HG03103 (cell line): Measurements from ENCODE around the gene CYBC1.

Experiments
- ATAC-seq: cut with Tn5 transposase; IDR thresholded peaks from one replicate; pipeline ENCODE4 v1.9.1; 2021; ENCODE audit warnings: low read depth; ENCODE audit not compliant: unreplicated experiment

Gene CYBC1

DNA sequence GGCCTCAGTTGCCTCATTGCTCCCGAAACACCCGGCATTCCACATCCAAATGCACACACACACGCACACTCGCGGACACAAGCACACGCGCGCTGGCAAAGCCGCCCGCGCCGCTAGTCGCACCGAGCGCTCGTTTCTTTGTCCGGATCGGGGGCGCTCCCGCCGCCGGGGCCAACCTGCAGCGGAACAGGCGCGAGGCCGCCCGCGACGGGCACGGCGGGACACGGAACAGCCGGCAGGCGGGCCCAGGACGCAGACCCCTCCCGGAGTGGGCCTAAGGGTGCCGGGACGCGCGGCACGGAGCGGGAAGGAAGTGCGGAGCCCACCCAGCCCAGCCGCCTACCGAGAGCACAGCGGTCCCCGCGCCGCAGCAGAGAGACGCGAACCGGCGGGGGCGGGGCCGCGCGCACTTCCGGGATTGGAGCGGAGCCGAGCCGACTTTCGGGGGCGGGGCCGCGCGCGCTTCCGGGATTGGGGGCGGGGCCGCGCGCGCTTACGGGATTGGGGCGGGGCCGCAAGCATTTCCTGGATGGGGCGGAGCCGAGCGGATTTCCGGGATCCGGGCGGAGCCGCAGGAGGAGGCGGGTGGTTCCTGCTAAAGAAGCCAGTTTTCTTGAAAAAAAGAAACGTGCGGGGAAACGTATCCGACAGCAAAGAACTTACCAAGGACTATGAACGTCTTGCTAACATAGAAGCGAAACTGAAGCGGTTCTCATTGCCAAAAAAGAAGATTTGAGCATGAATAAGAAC lies at the start of gene CYBC1:
TSS of gene CYBC1 (minus strand) at position 396 of the 750 bp plus-strand sequence. CDS start 1,498 bp downstream, outside the sequence.
- ATAC-seq, result peak; percentile 50

DNA sequence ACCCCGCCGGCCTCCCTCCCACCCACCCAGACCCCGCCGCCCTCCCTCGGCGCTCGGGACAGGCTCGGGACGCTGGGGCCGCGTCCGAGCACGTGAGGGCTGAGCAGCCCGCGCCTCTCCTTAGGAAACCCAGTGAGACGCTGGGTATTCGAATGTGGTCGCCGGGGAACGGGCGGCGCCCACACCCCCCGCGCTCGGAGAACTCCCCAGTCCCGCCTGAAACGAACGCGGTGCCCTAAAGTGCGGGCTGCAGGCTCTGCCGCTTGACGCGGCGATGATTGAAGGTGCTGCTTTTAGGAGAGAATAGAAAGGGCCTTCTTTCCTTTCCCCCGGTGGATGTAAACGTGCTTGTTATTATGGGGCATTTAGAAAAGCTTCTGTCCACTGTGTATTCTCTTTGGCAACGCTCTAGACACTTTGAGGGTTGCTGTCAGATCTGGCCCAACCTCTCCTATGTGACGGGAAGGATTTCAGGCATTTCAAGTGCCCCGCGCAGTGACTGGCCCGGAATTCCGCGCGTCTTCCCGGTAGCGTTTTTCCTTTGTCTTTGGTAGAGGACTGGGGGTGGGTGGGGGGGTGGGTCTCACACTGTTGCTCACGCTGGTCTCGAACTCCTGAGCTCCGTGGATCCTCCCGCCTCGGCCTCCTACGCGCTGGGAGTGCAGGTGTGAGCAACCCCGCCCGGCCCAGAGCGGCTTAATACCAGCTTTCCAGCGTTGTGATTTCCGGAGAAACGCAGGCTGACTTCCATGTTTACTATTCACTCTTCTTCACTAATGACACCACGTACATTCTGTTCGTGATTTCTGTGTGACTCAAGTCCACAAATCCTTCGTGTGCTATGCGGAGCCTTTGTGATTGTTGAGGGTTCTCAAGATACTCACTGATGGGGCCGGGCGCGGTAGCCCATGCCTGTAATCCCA lies 47.2 kb upstream of the CYBC1 start:
- ATAC-seq, result no peak

DNA sequence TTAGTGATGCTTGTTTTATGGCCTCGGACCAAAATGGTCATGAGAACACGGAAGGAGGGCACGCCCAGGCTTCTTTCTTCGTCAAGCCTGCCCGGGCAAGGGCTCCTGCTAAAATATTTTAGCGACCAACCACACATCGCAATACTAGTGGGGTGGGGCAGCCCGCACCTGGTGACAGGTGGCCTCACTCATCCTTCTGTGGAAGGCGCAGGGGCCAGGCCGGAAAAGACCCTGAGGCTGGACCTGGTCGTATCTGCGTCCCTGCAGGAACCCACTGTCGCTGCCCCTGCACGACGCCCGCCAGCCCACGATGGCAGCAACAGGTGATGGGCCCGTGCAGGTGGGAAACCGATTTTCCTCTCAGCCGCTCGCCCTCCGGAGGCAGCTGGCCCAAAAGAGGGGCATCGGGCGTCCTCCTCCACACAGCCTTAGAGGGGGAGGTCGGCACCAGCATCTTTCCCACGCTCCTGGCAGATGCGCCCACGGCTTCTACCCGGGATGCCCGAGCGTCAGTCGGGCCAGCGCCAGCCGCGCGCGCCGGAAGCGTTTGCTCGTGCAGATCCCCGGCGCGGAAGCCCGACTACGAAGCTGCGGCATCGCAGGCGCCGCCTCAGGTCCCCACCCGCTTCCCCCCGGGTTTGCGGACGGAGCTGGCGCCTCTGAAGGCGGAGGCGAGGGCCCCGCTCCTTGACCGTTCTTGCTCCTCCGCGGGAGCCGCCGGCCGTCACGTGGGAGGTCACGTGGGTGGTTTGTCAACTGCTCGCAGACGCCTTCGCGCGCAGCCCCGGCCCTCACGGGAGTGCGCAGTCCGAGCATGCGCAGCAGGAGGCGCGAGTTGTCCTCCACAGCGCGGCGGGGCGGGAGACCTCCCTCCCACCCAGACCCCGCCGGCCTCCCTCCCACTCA lies 46.2 kb upstream of the CYBC1 start:
- ATAC-seq, result no peak

DNA sequence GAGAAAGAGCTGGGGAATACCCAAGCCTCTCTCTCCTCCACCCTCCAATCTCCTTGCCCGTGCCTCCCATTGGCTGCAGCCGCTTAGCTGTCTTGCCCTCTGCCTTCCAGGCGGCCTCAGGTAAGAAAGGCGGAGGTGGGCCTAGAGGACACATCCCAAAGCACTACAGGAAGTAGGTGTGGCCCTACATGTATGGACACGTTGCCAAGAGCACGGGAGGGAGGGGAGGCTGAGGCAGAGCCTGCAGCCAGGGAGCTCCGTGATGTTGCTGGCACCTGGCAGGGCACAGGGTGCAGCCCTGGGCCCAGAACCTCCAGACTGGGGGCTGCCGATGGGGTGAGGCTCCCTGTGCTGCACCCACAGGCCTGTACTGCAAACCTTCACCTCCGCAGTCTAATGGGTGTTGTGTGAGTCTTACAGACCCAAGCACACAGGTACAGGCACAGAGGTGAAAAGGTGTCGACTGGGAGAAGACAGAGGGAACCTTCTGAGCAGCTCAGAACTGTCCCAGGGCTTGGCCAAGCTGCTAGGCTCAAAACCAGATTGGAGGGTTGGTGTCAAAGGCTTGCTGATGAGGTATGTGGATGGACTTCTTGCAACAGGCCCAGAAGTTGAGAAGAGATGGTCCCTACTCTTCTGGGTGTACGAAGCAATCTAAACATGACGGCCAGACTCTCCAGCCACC lies 45.4 kb upstream of the CYBC1 start:
- no peak for ATAC-seq

DNA sequence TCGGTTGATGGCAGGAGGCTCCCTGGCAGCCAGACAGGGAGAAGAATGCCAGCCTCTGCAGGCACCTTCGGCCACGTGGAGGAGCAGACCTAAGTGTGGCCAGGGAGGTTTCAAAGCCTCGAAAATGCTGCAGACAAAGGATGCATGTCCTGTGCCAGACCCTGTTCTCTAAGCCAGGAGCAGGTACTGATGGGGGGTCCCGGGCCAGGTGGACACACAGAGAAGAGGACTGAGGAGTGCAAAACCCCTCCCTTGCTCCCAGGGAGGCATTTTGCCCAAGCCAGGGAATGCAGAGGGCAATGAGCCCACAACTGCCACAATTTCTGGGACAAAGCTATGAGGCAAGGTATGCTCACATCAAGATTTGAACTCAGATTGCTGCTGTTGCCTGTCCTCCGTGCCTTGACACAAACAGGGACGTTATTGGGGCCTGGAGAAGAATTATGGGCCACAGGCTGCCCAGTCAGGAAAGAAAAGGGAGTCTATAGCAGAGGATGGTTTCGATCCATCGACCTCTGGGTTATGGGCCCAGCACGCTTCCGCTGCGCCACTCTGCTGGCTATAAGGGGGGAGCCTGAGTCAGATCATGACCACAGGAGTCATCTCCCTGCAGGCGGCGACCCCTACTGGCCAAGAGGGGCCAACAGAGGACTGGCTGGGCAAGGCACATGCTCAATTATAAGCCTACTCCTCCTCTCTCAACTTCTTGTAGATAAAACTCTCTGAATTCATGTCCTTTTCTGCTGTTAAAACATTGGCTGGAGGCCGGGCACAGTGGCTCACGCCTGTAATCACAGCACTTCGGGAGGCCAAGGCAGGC lies 43.9 kb upstream of the CYBC1 start:
- peak; percentile 52 for ATAC-seq

DNA sequence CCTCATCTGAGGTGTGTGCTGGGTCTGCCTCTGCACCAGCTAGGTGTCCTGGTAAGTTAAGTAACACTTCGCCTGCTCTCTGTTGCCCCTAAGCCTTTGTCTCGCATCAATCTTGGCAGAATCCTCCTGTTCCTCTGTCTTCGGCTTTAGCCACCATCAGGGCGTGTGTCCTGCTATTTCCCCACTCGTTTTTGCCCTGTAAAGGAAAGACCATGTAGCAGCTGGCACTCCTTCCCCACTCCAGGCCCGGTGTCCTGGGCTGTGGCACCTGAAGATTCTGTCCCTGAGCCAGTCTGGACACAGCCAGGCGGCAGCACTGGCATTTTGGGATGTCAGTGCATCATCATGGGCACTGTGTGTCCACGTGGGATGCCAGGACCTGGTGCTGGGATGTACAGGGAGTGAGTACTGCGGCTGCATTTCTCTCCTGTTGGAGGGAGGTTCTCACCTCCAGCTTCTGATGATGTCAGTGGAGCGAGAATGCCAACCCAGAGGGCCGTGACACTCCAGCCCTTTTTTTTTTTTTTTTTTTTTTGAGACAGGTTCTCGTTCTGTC lies 42.8 kb upstream of the CYBC1 start:
- ATAC-seq, result no peak

DNA sequence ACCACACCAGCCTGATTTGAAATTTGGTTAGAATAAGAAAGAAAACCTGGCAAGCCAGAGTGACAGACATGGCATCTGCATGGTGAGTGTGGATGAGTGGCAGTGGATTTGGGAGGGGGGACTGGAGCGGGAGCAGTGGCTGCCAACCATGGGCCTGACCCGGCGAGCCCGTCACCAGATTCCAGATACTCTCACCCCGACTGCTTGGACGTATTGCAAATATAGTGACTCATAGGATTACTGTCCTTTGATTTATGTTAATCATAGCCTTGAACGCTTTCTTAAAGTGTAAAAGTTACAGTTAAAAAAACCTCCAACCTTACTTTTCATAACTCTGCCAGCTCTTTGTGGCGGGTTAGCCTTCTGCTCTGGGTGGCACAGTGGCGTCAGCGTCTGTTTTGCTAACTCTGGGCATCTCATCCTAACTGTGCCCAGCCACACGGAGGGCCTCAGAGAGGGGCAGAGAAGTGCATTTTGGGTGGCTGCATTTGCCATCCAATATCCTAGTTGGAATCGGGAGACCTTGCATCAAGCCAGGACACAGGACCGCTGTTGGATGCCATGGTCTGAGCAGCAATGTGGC lies 42.2 kb upstream of the CYBC1 start:
- ATAC-seq, result no peak

DNA sequence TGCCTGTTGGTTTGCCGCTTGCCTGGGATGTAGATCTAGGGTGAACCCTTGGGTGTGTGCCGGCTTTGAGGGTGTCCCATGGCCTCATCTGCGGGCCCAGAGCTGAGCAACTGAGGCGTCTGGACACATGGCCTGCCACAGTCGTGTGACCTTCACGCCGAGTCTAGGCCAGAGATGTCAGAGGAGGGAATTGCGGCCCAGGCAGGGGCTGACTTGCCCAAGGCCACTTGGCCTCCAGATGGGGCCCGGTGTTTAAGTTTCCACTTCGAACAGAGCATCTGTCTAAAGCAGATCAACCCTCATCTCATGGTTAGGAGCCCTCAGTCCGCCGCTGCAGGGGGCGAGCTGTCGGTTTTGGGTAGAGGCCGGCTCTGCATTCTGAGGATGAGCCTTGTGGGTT lies 41.0 kb upstream of the CYBC1 start:
- no peak for ATAC-seq

DNA sequence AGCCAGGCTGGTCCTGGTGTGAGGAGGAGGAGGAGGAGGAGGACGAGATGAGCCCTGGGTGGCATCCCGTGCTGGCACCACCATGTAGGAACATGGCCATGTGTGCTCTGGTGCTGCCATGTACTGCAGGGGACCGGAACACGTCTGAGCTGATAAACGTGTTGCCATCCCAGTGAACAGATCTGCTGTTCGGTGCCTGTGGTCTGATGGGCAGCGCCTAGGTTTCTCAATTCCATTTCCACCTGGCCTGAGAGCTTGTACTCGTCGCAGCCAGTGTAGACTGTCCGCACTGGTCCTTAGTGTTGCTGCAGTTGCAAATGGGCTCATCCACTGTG lies 40.6 kb upstream of the CYBC1 start:
- no peak for ATAC-seq

DNA sequence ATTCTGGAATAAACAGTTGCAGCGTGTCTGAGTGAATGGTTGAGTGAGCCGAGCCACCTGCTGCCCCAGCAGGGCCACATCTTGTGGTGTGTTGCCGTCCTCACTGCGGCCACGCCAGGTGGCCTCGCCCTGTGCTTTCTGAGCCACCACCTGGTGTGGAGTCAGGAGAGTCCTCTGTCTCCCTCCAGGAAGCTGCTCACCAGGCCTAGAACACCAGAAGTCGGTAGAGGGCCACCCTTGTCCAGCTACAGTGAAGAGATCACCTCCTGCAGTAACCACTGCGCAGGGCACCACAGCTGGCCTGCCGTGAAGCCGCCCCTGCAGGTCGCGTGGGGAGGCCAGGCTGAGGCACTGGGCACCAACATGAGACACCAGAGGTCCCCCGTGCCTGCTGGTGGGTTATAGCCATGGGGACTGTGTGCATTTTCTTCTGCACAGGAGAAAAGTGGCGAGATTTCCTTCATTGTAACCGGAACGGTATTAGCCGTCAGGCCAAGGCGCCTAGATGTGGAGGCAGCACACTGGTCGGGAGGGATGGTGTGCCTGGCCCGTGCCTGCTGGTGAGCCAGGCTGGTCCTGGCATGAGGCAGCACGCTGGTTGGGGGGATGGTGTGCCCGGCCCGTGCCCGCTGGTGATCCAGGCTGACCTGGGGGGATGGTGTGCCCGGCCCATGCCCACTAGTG lies 40.1 kb upstream of the CYBC1 start:
- no peak for ATAC-seq

DNA sequence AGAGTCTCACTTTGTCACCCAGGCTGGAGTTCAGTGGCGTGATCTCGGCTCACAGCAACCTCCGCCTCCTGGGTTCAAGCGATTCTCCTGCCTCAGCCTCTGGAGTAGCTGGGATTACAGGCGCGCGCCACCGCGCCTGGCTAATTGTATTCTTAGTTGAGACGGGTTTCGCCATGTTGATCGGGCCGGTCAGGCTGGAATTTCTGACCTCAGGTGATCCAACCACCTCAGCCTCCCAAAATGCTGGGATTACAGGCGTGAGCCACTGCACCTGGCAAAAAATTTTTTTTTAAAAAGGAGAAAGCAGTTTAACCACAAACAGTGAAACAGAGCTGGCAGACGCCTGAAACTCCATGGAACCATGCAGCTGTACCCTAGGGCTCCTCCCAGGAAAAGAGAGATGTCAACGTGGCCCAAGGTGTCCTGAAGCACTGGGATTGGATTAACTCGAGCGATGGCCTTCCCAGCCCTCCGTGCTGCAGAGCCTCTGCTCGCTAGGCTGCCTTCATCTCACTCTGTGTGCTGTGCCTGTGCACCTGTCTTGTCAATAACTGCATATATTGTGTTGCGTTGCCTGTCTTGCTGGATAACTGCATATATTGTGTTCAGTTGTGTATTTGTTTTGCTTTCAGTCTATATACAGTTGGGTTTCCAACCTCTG lies 39.4 kb upstream of the CYBC1 start:
- no peak for ATAC-seq

DNA sequence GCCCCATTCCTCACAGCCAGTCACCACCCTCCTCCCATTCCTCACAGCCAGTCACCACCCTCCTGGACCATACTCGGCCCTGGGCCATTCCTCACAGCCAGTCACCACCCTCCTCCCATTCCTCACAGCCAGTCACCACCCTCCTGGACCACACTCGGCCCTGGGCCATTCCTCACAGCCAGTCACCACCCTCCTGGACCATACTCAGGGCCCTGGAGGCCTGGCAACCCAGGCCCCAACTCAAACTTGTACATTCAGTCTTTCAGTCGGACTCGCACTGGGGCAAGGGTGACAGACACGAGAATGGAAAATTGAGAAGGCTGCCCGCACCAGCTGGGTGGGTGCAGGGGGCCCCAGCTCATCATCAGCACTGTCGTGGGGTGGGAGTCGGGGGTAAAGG lies 38.6 kb upstream of the CYBC1 start:
- no peak for ATAC-seq

DNA sequence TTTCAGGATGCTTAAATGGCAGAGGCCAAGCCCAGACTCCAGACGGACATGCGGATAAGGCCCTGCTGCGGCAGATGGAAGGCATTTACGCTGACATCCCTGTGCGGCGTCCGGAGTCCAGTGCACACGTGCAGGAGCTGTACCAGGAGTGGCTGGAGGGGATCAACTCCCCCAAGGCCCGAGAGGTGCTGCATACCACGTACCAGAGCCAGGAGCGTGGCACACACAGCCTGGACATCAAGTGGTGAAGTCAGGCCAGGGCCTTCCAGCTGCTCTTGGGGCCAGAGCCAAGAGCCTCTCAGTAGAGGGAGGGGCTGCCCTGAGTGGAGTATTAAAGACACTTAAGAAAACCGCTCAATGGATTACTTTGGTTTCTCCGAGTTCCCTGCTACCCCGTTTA lies 37.4 kb upstream of the CYBC1 start:
- no peak for ATAC-seq

DNA sequence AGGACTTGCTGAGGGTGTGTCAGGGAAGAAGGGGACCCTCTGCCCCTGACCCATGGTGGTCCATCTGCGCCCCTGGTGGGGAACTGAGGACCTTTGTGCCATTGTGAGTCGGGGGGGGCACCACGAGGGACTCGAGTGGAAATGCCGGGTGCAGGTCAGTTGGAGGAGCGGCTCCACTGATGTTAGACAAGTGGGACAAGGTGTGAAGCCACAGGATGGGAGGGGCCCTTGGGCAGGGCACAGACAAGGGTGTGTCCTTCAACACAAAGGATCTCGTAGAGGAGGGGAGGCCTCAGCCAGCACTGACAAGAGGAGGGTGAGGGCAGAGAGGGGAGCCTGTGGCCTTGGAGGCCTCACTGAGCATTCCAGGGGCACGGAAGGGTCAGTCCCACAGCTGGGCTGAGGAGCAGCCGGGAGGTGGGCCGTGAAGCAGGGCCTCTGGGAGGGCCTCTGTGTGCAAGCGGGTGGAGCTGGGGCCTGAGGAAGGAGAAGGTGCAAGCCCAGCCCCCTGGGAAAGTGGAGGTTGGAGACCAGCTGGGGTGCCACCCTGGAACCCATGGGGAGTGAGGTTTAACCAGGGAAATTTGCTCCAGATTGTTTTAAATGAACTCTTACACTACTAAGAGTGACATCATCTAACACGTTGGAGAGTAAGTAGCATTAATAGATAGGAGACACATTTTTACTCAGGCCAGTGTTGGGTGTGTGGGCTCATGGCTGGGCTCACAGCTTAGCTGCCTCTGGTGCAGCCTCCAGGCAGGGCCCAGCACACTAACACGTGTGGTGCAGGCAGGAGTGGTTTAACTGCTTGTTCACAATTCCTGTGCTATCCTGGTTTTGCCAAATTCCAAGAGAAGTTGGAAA lies 35.9 kb upstream of the CYBC1 start:
- ATAC-seq, result no peak

DNA sequence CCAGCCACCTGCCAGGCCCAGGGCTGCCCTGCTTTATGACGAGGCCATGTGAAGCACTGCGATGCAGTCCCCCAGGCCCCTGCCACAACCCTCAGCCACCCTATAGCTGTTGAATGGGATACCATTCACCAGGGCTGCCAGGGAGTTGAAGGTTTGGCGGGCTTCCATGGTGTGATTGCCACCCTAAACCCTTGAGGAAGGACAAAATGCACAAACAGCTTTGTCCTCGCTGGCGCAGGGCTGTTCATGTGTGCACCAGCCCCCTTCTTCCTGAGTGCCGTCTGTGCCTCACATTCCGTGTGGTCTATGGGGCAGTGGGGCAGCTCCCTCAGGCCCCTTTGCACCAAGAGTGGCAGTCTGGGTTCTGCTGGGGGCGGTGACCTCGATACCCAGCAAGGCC lies 33.3 kb upstream of the CYBC1 start:
- no peak for ATAC-seq

DNA sequence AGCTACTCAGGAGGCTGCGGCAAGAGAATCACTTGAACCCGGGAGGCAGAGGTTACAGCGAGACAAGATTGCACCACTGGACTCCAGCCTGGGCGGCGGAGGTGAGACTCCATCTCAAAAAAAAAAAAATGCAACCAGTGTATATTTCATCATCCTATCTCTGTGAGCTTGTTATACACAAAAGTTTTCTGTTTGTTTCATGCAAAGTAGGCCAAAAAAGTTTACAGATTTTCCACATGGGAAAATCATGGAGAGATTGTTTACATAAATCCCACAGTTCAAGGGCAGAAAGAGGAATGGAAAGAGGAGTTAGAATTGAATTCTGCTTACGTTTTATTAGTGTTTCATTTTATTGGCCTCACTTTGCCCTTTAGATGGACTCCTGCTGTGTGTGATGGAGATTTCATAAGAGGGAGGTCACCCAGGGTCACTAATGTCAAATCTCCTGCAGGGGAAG lies 32.7 kb upstream of the CYBC1 start:
- no peak for ATAC-seq

DNA sequence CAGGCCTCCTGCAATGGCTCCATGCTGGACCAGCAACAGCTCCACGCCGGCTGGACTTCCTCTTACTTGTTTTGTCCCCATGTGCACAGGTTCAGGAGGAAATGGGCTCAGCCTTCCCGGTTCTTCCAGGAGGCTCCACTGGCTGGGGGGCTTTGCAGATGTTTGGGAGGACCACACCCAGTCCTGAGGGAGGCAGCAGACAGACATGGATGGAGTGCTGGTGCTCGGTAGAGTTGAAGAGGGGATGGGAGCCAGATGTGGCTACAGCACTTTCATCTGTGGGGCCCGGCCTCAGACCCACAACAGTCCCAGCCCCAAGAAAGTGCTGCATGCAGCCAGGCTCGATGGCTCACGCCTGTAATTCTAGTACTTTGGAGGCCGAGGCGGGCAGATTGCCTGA lies 29.8 kb upstream of the CYBC1 start:
- ATAC-seq, result no peak
